IPS-20b (cell line): ENCODE data around the gene SFRP4.
A peak's percentile ranks its signal among the peaks of the same experiment; 100 is the strongest.

ENCODE experiments used
- H3K27ac ChIP-seq: one replicate; pipeline ENCODE4 v1.5.1; 2013; ENCODE audit warnings: low read length
- H3K27me3 ChIP-seq: 2 replicates; pipeline ENCODE4 v1.6.1; 2013; ENCODE audit warnings: mild to moderate bottlenecking, low read length, inconsistent platforms; ENCODE audit not compliant: insufficient read depth
- H3K36me3 ChIP-seq: 2 replicates; pipeline ENCODE4 v1.6.1; 2013; ENCODE audit warnings: low read depth, mild to moderate bottlenecking, inconsistent platforms, low read length, moderate library complexity; ENCODE audit not compliant: insufficient read depth
- H3K4me1 ChIP-seq: 2 replicates; pipeline ENCODE4 v1.6.1; 2013; ENCODE audit warnings: mild to moderate bottlenecking, control low read depth, inconsistent platforms, low read length, moderate library complexity; ENCODE audit not compliant: insufficient read depth
- H3K4me3 ChIP-seq: 2 replicates; pipeline ENCODE4 v1.5.1; 2013; ENCODE audit warnings: mild to moderate bottlenecking, low read length, inconsistent platforms
- H3K9ac ChIP-seq: 2 replicates; pipeline ENCODE4 v1.6.1; 2013; ENCODE audit warnings: low read depth, mild to moderate bottlenecking, inconsistent platforms, low read length, moderate library complexity
- H3K9me3 ChIP-seq: 2 replicates; pipeline ENCODE4 v1.6.1; 2013; ENCODE audit warnings: mild to moderate bottlenecking, low read depth, low read length, inconsistent platforms; ENCODE audit not compliant: insufficient read depth

SFRP4 gene

GRCh38 chr7:37921876-37922275 is 5.3 kb upstream of the SFRP4 start:
- Histone ChIP-seq H3K9me3 (peaks cover 9% of the 10 kb centered on the region; the same call in 1 of the 2 replicates), H3K36me3 (no peaks in the 10 kb centered on the region), H3K27ac (no peak overlapping the region), H3K4me3 (peak overlapping the region; percentile 86; the same call in 1 of the 2 replicates), H3K4me1 (no peaks in the 10 kb centered on the region; the same call in 1 of the 2 replicates), H3K27me3 (peaks cover 47% of the 10 kb centered on the region), H3K9ac (no peak overlapping the region)

- H3K36me3 ChIP-seq = no peaks in the 10 kb centered on the region
- H3K9me3 ChIP-seq = peaks cover 9% of the 10 kb centered on the region; the same call in 1 of the 2 replicates
- peak overlapping the region; percentile 79; the same call in 1 of the 2 replicates for H3K9ac ChIP-seq
- H3K4me3 ChIP-seq = peak overlapping the region; percentile 86
- H3K27ac ChIP-seq = no peak overlapping the region
- peaks cover 55% of the 10 kb centered on the region for H3K27me3 ChIP-seq
- H3K4me1 ChIP-seq = no peaks in the 10 kb centered on the region; the same call in 1 of the 2 replicates
Observed at GRCh38 chr7:37920849-37921805, 4.5 kb upstream of the SFRP4 start.

DNA sequence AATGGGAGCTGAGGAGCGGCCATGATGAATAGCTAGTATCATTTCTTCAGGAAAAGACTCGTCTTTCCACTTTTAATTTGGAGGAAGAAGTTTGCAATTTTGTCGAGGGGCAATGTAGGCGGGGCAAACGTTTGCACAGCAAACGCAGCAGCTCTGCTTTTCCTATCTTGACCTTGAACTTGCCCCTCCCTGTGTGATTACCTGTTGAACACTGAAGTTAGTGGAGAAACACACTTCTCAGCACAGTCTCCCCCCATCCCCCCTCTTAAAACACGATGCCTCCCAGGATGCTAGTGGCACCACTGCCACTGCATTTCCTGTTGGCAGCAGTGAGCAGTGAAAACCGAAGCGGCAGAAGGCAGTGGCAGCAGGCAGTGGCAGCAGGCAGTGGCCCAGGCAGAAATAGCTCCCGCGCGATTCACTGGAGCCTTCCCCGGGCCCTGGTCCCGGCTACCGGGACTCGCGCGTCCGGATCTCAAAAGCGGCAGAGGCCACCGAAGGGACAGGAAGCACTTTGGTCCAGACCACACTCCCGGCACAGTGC is 3.8 kb upstream of the SFRP4 start, which contains the start of gene EPDR1:
EPDR1 (plus strand) TSS at position 336 of the 544 bp plus-strand sequence. CDS start 300 bp downstream, outside the sequence.
- no peaks in the 10 kb centered on the region for H3K36me3 ChIP-seq
- no peak within 1 kb of the TSS for H3K27ac ChIP-seq
- peaks cover 62% of the 10 kb centered on the region for H3K27me3 ChIP-seq
- peak within 1 kb of the TSS; percentile 86 for H3K4me3 ChIP-seq
- H3K4me1 ChIP-seq = no peaks in the 10 kb centered on the region; the same call in 1 of the 2 replicates
- H3K9ac ChIP-seq = peak within 1 kb of the TSS; percentile 79; the same call in 1 of the 2 replicates
- H3K9me3 ChIP-seq = peaks cover 1% of the 10 kb centered on the region; the same call in 1 of the 2 replicates

- H3K27me3 ChIP-seq = peaks cover 80% of the 10 kb centered on the region
- H3K27ac ChIP-seq = no peak overlapping the region
- H3K4me1 ChIP-seq = no peaks in the 10 kb centered on the region; the same call in 1 of the 2 replicates
- no peak overlapping the region for H3K4me3 ChIP-seq
- no peaks in the 10 kb centered on the region for H3K9me3 ChIP-seq
- no peaks in the 10 kb centered on the region for H3K36me3 ChIP-seq
- H3K9ac ChIP-seq = no peak overlapping the region
Observed at GRCh38 chr7:37918526-37918925, 1.9 kb upstream of the SFRP4 start.

DNA sequence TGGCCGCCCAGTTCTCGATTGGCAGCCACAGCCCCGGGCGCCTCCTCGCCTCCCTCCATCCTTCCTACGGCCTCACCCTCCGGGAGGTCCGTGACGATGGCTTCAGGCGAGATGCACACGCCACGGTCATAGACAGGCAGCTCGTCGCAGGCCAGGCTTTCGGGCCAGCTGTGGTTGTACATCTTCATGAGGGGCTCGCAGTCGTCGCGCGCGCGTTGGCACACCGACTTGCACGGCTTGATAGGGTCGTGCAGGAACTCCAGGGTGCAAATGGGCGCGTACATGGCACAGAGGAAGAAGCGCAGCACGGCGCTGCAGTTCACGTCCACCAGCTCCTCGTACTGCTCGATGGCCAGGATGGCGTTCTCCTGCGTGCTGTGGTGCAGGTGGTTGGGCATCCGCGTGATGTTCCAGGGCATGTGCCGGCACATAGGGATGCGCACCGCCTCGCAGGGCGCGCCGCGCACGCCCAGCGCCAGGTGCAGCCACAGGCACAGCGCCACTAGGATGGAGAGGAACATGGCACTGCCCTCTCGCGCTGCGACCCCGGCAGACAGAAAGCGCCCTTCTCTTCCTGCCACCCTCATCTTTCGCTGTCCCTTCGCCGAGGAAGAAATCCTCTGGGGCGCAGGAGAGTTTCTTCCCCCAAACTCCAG is 472 bp downstream of the SFRP4 start:
- Histone ChIP-seq H3K4me1 (no peaks in the 10 kb centered on the region), H3K36me3 (no peaks in the 10 kb centered on the region), H3K27ac (no peak overlapping the region), H3K9ac (peak overlapping the region; percentile 62; the same call in 1 of the 2 replicates), H3K9me3 (no peaks in the 10 kb centered on the region), H3K4me3 (peak overlapping the region; percentile 79), H3K27me3 (peaks cover 72% of the 10 kb centered on the region)

DNA sequence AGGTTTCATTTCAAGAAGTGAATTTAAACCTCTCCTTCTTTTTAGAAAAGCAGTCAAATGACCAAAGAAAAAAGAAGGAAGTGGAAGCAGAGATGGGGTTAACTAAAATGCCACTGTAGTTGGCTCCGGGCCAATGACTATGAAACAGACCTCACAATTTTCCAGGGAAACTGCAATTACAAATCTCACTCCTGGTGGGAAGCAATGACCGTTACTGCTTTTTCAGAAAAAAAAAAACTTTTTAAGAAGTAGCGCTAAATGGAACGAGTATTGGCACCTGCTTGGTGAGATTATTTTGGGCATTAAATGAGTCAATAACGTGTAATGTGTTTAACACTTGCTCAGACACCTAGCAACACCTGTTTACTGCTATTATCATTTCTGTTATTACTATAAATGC is 1.2 kb downstream of the SFRP4 start:
- Histone ChIP-seq H3K9me3 (no peaks in the 10 kb centered on the region), H3K27ac (no peak overlapping the region), H3K9ac (no peak overlapping the region), H3K4me1 (no peaks in the 10 kb centered on the region), H3K27me3 (peaks cover 69% of the 10 kb centered on the region), H3K4me3 (no peak overlapping the region), H3K36me3 (no peaks in the 10 kb centered on the region)

DNA sequence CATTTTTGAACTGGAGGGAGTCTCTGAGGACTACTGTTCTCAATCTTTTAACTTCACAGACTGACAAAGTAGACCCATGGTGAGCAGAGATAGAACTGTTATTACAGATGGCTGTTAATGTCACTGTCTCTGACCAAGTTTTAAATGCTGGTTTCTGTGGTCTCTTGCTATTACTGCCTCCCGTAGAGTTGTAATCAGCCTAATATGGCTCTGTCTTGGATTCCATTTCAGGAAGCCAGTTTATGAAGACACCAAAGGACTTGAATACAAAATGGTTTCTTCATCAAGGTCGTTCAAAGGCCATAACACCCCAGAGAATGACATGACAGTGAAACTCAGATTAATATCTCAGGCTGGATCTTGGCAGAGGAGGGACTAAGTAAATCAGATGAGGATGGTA is 3.9 kb downstream of the SFRP4 start:
- peaks cover 42% of the 10 kb centered on the region for H3K27me3 ChIP-seq
- H3K36me3 ChIP-seq = no peaks in the 10 kb centered on the region
- no peaks in the 10 kb centered on the region for H3K9me3 ChIP-seq
- no peak overlapping the region for H3K27ac ChIP-seq
- no peaks in the 10 kb centered on the region for H3K4me1 ChIP-seq
- H3K4me3 ChIP-seq = no peak overlapping the region
- no peak overlapping the region for H3K9ac ChIP-seq

- H3K9ac ChIP-seq = no peak overlapping the region
- H3K4me3 ChIP-seq = no peak overlapping the region
- no peaks in the 10 kb centered on the region for H3K27me3 ChIP-seq
- no peaks in the 10 kb centered on the region for H3K36me3 ChIP-seq
- no peaks in the 10 kb centered on the region for H3K4me1 ChIP-seq
- H3K27ac ChIP-seq = no peak overlapping the region
- H3K9me3 ChIP-seq = no peaks in the 10 kb centered on the region
Observed at GRCh38 chr7:37908221-37908788, 8.3 kb downstream of the SFRP4 start.

GRCh38 chr7:37901890-37902524 is 14.6 kb downstream of the SFRP4 start:
- Histone ChIP-seq H3K9ac (no peak overlapping the region), H3K36me3 (no peaks in the 10 kb centered on the region), H3K27ac (no peak overlapping the region), H3K27me3 (no peaks in the 10 kb centered on the region), H3K4me3 (no peak overlapping the region), H3K9me3 (no peaks in the 10 kb centered on the region), H3K4me1 (peaks cover 3% of the 10 kb centered on the region; the same call in 1 of the 2 replicates)

DNA sequence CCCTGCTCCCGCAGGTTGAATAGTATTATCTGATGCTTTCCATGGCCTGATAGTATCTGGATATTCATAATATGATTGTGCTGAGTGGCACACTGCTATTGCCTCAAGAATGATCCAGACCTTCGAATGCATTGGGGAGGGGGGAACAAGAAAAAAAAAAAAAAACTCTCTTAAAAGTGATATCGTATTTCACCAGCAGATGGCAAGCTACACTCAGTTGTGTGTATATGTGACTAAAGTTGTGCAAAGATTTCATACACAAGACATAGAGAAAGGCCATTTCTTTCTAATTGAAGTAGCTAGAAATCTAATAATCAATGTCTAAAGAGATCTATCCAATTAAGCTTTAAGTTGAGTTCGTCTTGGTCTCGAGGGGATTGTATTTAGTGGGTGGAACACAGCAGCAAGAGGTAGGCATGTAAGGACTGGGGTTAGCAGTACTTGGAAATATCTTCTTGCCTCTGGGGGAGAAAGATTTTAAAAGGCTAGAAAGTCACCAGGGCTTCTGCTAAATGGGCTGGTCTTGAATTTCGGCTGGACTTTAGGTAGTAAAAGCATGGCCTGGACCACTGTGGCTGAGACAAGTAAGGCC is 15.3 kb downstream of the SFRP4 start:
- H3K36me3 ChIP-seq = no peaks in the 10 kb centered on the region
- no peaks in the 10 kb centered on the region for H3K9me3 ChIP-seq
- H3K9ac ChIP-seq = no peak overlapping the region
- no peak overlapping the region for H3K4me3 ChIP-seq
- H3K4me1 ChIP-seq = peaks cover 3% of the 10 kb centered on the region; the same call in 1 of the 2 replicates
- H3K27ac ChIP-seq = no peak overlapping the region
- no peaks in the 10 kb centered on the region for H3K27me3 ChIP-seq
